Common myeloid progenitor, CD34-positive (primary cell): Measurements from ENCODE around the gene BCL11A.

Source experiments
- CTCF ChIA-PET: fragments of 350-600 bp; sonication (Branson Sonifier 250); formaldehyde crosslinking; loops from one replicate; lab custom pipeline; 2021; ENCODE audit warnings: antibody characterized with exemption; lab: Charles Lee
- POLR2A ChIA-PET: fragments of 350-600 bp; sonication (Branson Sonifier 250); formaldehyde crosslinking; loops from one replicate; lab custom pipeline; 2021; ENCODE audit warnings: antibody characterized with exemption; lab: Charles Lee
- DNase-seq, 3 donors: peaks; one replicate each; pipeline versions ENCODE4 v3.0.0 to v3.0.0-alpha.2; 2013
- H3K27ac ChIP-seq, 2 experiments: 1 replicate in 1 of 2; 2 replicates in 1 of 2; pipeline ENCODE4 v1.7.0; 2013; ENCODE audit warnings: inconsistent platforms in 2 of 2, low read length in 2 of 2, mild to moderate bottlenecking in 2 of 2, low read depth in 1 of 2, moderate library complexity in 1 of 2; ENCODE audit not compliant: severe bottlenecking in 2 of 2, insufficient read depth in 1 of 2, poor library complexity in 1 of 2
- H3K27me3 ChIP-seq, 5 experiments: replicated peaks in 2 of 5; 1 replicate in 3 of 5; 2 replicates in 2 of 5; pipeline versions ENCODE4 v1.6.1 to v1.7.0; 2013; ENCODE audit warnings: low read length in 4 of 5, mild to moderate bottlenecking in 2 of 5, moderate library complexity in 2 of 5, inconsistent platforms in 1 of 5; ENCODE audit not compliant: insufficient read depth in 5 of 5, control insufficient read depth in 4 of 5
- H3K36me3 ChIP-seq, 4 experiments: 1 replicate in 2 of 4; 2 replicates in 2 of 4; pipeline versions ENCODE4 v1.6.1 to v1.7.0; 2013; ENCODE audit warnings: low read length in 3 of 4, control low read depth in 1 of 4, mild to moderate bottlenecking in 1 of 4; ENCODE audit not compliant: control insufficient read depth in 4 of 4, insufficient read depth in 4 of 4
- H3K4me1 ChIP-seq, 4 experiments: 1 replicate in 3 of 4; 2 replicates in 1 of 4; pipeline versions ENCODE4 v1.6.1 to v1.7.1; 2013; ENCODE audit warnings: low read length in 3 of 4, mild to moderate bottlenecking in 3 of 4, control low read depth in 1 of 4, inconsistent platforms in 1 of 4, moderate library complexity in 1 of 4; ENCODE audit not compliant: control insufficient read depth in 4 of 4, insufficient read depth in 4 of 4; ENCODE audit errors: control extremely low read depth in 1 of 4
- H3K4me3 ChIP-seq, 7 experiments: 1 replicate in 4 of 7; 2 replicates in 3 of 7; pipeline versions ENCODE4 v1.5.1 to v1.7.0; 2013; ENCODE audit warnings: mild to moderate bottlenecking in 7 of 7, low read length in 6 of 7, moderate library complexity in 6 of 7, inconsistent platforms in 2 of 7, low read depth in 2 of 7, control low read depth in 1 of 7; ENCODE audit not compliant: insufficient read depth in 4 of 7, control insufficient read depth in 1 of 7; ENCODE audit errors: extremely low read depth in 1 of 7
- H3K9me3 ChIP-seq, 5 experiments: 1 replicate in 4 of 5; 2 replicates in 1 of 5; pipeline versions ENCODE4 v1.6.1 to v1.7.1; 2013; ENCODE audit warnings: low read length in 4 of 5, mild to moderate bottlenecking in 2 of 5, inconsistent platforms in 1 of 5, low read depth in 1 of 5, moderate library complexity in 1 of 5; ENCODE audit not compliant: control insufficient read depth in 4 of 5, insufficient read depth in 2 of 5; ENCODE audit errors: control extremely low read depth in 1 of 5
- WGBS: methylation state at CpG from one replicate; pipeline ENCODE4 v1.1.5; 2013; ENCODE audit not compliant: insufficient coverage; 5-methylcytosine and 5-hydroxymethylcytosine counted together

BCL11A gene

GRCh38 chr2:60540074-60540473 lies 13.4 kb downstream of the BCL11A start:
- H3K9me3 ChIP-seq: no peaks in the 10 kb centered on the region
- peak in 2 of 3 donors; percentile 41 to 42 for DNase-seq
- H3K27ac ChIP-seq: no peak overlapping the region
- POLR2A ChIA-PET: interaction anchor here (0.9 kb wide), 1 partner anchor 19 kb away, joined by 3 read pairs; no protein-coding TSS in a partner anchor
- peaks cover 18 to 80% (median 43%) of the 10 kb centered on the region in 4 experiments for H3K36me3 ChIP-seq
- H3K4me1 ChIP-seq: peaks cover 15 to 39% (median 27%) of the 10 kb centered on the region in 4 experiments
- no peak overlapping the region for H3K4me3 ChIP-seq
- H3K27me3 ChIP-seq: no peaks in the 10 kb centered on the region
- CTCF ChIA-PET: interaction anchor here (0.9 to 3.5 kb wide), 4 partner anchors 10 to 63 kb away, joined by 3 to 19 read pairs (median 5); no protein-coding TSS in a partner anchor
- WGBS: 100% methylated on average over 2 of the region's 2 CpGs

- ChIA-PET CTCF (interaction anchor here (0.9 to 3.5 kb wide), 7 partner anchors 8 to 62 kb away, joined by 3 to 19 read pairs (median 4); no protein-coding TSS in a partner anchor), POLR2A (interaction anchor here (0.6 to 0.9 kb wide), 2 partner anchors 18 to 105 kb away, joined by 3 read pairs; no protein-coding TSS in a partner anchor)
- peaks cover 18 to 38% (median 27%) of the 10 kb centered on the region in 4 experiments for H3K4me1 ChIP-seq
- no peak overlapping the region for H3K4me3 ChIP-seq
- peak overlapping the region in 1 of 2 experiments; percentile 31 for H3K27ac ChIP-seq
- DNase-seq: no peak
- H3K9me3 ChIP-seq: no peaks in the 10 kb centered on the region
- H3K36me3 ChIP-seq: peaks cover 10 to 71% (median 36%) of the 10 kb centered on the region in 4 experiments
- H3K27me3 ChIP-seq: no peaks in the 10 kb centered on the region
- 100% methylated on average over 4 of the region's 5 CpGs for WGBS
Measured at GRCh38 chr2:60539140-60539539, 14.3 kb downstream of the BCL11A start.

- ChIA-PET POLR2A (no interaction called here), CTCF (interaction anchor here (1.8 kb wide), 2 partner anchors 9 to 12 kb away, joined by 8 to 9 read pairs; no protein-coding TSS in a partner anchor)
- peaks cover 25 to 47% (median 32%) of the 10 kb centered on the region in 4 experiments for H3K4me1 ChIP-seq
- no peak for DNase-seq
- peaks cover 6 to 63% (median 33%) of the 10 kb centered on the region in 4 experiments for H3K36me3 ChIP-seq
- 93% methylated on average over 6 of the region's 9 CpGs for WGBS
- H3K9me3 ChIP-seq: no peaks in the 10 kb centered on the region
- no peak overlapping the region for H3K4me3 ChIP-seq
- no peaks in the 10 kb centered on the region for H3K27me3 ChIP-seq
- no peak overlapping the region for H3K27ac ChIP-seq
Measured at GRCh38 chr2:60538101-60538500, 15.4 kb downstream of the BCL11A start.

- no CpG with 5 or more reads among the region's 1 CpG for WGBS
Measured at GRCh38 chr2:60536746-60537145, 16.7 kb downstream of the BCL11A start.

GRCh38 chr2:60535685-60536312 lies 17.7 kb downstream of the BCL11A start:
- ChIA-PET POLR2A (interaction anchor here (1.0 kb wide), 1 partner anchor 9 kb away, joined by 3 read pairs; no protein-coding TSS in a partner anchor), CTCF (interaction anchor here (1.2 to 5.0 kb wide), 7 partner anchors 10 to 129 kb away, joined by 3 to 21 read pairs (median 4); no protein-coding TSS in a partner anchor)
- Histone ChIP-seq H3K27me3 (no peaks in the 10 kb centered on the region), H3K27ac (peak overlapping the region in 1 of 2 experiments; percentile 49), H3K4me1 (peaks cover 35 to 66% (median 49%) of the 10 kb centered on the region in 4 experiments), H3K36me3 (peaks cover 6 to 48% (median 26%) of the 10 kb centered on the region in 4 experiments), H3K9me3 (no peaks in the 10 kb centered on the region), H3K4me3 (no peak overlapping the region)
- DNase-seq: no peak
- WGBS: 90% methylated on average over 6 of the region's 11 CpGs

More at GRCh38 chr2:60536746-60537145, 16.7 kb downstream of the BCL11A start:
- H3K36me3 ChIP-seq: peaks cover 6 to 54% (median 31%) of the 10 kb centered on the region in 4 experiments
- H3K4me3 ChIP-seq: no peak overlapping the region
- H3K27me3 ChIP-seq: no peaks in the 10 kb centered on the region
- peaks cover 30 to 58% (median 42%) of the 10 kb centered on the region in 4 experiments for H3K4me1 ChIP-seq
- ChIA-PET POLR2A (no interaction called here), CTCF (interaction anchor here (1.0 to 5.0 kb wide), 5 partner anchors 9 to 97 kb away, joined by 3 to 21 read pairs (median 4); no protein-coding TSS in a partner anchor)
- no peaks in the 10 kb centered on the region for H3K9me3 ChIP-seq
- peak overlapping the region in 1 of 2 experiments; percentile 5 for H3K27ac ChIP-seq
- DNase-seq: peak in 1 of 3 donors; percentile 29

- ChIA-PET CTCF (interaction anchor here (1.2 to 5.0 kb wide), 7 partner anchors 11 to 128 kb away, joined by 3 to 21 read pairs (median 4); no protein-coding TSS in a partner anchor), POLR2A (interaction anchor here (1.0 kb wide), 1 partner anchor 9 kb away, joined by 3 read pairs; no protein-coding TSS in a partner anchor)
- whole genome bisulfite sequencing: 90% methylated on average over 2 of the region's 6 CpGs
- H3K27ac ChIP-seq: no peak overlapping the region
- peaks cover 33 to 66% (median 56%) of the 10 kb centered on the region in 4 experiments for H3K4me1 ChIP-seq
- H3K36me3 ChIP-seq: peaks cover 6 to 40% (median 22%) of the 10 kb centered on the region in 4 experiments
- DNase-seq: no peak
- H3K9me3 ChIP-seq: no peaks in the 10 kb centered on the region
- peak overlapping the region in 1 of 7 experiments; percentile 5 for H3K4me3 ChIP-seq
- no peaks in the 10 kb centered on the region for H3K27me3 ChIP-seq
Measured at GRCh38 chr2:60534892-60535684, 18.4 kb downstream of the BCL11A start.
